ENCODE data around the gene CNTNAP2.

GRCh38 chr7:146993764-146994163 lies 877.2 kb downstream of the CNTNAP2 start:
- TF ChIP-seq CTCF (IDR thresholded peaks at IDR 0.05): no peak
- no peak for TF ChIP-seq POLR2A (IDR thresholded peaks at IDR 0.05)

Data from heart left ventricle (tissue), 13 donors.